ENCODE measurements around the gene SSR4.
A peak's percentile ranks its signal among the peaks of the same experiment; 100 is the strongest.

SSR4 gene

GRCh38 chrX:153818571-153819383 is 24.3 kb downstream of the SSR4 start (continued):
- TF ChIP-seq ZNF16 (tag by site-specific recombination; IDR thresholded peaks at IDR 0.05; ENCODE audit: low read depth) (no peak), ZBTB8A (tag by site-specific recombination; IDR thresholded peaks at IDR 0.05) (peak; percentile 81), SP2 (tag by site-specific recombination; IDR thresholded peaks at IDR 0.05) (peak; percentile 32; the same call in 1 of the 2 replicates), ZNF423 (tag by site-specific recombination; IDR thresholded peaks at IDR 0.05) (peak; percentile 73; the same call in 1 of the 2 replicates), ZNF335 (tag by site-specific recombination; conservative IDR thresholded peaks at IDR 0.05) (peak; percentile 91), INSM2 (tag by site-specific recombination; IDR thresholded peaks at IDR 0.05) (no peak), ZNF221 (tag by site-specific recombination; IDR thresholded peaks at IDR 0.05; ENCODE audit: borderline replicate concordance) (no peak), ZBTB6 (tag by site-specific recombination; IDR thresholded peaks at IDR 0.05) (no peak), AEBP2 (tag by site-specific recombination; IDR thresholded peaks at IDR 0.05; ENCODE audit: borderline replicate concordance) (no peak), ZNF510 (tag by site-specific recombination; IDR thresholded peaks at IDR 0.05; ENCODE audit: insufficient replicate concordance) (no peak), KLF17 (tag by site-specific recombination; IDR thresholded peaks at IDR 0.05) (peak; percentile 83), ZNF639 (tag by site-specific recombination; IDR thresholded peaks at IDR 0.05) (no peak), ZNF654 (tag by site-specific recombination; IDR thresholded peaks at IDR 0.05; ENCODE audit: low read depth) (no peak), ZNF529 (tag by site-specific recombination; IDR thresholded peaks at IDR 0.05; ENCODE audit: insufficient replicate concordance) (no peak), PRDM1 (tag by site-specific recombination; IDR thresholded peaks at IDR 0.05) (peak; percentile 86), ZFP69B (tag by site-specific recombination; IDR thresholded peaks at IDR 0.05) (no peak), ZNF449 (tag by site-specific recombination; IDR thresholded peaks at IDR 0.05) (peak; percentile 39; the same call in 1 of the 2 replicates), PRDM4 (tag by site-specific recombination; IDR thresholded peaks at IDR 0.05) (no peak), ZBTB10 (tag by site-specific recombination; IDR thresholded peaks at IDR 0.05) (peak; percentile 72; the same call in 1 of the 2 replicates), ZNF362 (tag by site-specific recombination; IDR thresholded peaks at IDR 0.05) (no peak), ZNF341 (tag by site-specific recombination; IDR thresholded peaks at IDR 0.05; ENCODE audit: low read depth) (peak; percentile 96)
